Hepatic stellate cell (primary cell): ENCODE results near the gene FCSK.

Experiments used
- DNase-seq: peaks from one replicate; pipeline ENCODE4 v3.0.0; 2011; ENCODE audit warnings: low spot score

Gene FCSK

DNA sequence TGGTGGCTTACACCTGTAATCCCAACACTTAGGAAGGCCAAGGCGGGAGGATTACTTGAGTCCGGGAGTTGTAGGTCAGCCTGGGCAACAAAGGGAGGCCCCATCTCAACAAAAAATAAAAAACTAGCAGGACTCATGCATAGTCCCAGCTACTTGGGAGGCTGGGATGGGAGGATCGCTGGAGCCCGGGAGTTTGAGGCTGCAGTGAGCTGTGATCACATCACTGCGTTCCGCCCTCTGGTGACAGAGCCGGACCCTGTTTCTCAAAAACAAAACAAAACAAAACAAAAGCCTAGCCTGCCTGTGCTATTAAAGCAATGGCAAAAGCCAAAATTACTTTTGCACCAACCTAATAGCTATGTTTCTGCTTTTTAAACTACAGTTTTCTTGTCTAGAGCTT, 1.5 kb downstream of the FCSK start:
- DNase-seq = no peak

DNA sequence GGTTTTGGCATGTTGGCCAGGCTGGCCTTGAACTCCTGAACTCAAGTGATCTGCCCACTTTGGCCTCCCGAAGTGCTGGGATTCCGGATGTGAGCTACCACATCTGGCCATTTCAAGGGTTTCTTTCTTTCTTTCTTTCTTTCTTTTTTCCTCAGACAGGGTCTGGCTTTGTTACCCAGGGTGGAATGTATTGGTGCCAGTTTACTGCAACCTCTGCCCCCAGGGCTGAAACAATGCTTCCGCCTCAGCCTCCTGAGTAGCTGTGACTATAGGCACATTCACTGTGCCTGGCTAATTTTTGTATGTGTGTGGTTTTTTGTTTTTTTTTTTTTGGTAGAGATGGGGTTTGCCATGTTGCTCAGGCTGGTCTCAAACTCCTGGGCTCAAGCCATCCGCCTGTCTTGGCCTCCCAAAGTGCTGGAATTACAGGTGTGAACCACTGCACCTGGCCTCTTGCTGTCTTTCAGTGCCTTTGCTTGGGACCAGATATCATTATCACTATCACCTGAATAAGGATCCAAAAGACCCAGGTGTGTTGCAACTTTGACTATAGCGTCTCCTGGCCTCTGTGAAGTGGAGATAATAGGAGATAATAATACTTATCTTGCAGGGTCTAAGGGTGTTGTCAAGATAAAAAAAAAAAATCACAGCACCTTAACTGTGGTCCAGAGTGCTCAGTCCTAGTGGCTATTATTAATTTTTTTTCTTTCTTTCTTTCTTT, 3.2 kb downstream of the FCSK start:
- DNase-seq = no peak

DNA sequence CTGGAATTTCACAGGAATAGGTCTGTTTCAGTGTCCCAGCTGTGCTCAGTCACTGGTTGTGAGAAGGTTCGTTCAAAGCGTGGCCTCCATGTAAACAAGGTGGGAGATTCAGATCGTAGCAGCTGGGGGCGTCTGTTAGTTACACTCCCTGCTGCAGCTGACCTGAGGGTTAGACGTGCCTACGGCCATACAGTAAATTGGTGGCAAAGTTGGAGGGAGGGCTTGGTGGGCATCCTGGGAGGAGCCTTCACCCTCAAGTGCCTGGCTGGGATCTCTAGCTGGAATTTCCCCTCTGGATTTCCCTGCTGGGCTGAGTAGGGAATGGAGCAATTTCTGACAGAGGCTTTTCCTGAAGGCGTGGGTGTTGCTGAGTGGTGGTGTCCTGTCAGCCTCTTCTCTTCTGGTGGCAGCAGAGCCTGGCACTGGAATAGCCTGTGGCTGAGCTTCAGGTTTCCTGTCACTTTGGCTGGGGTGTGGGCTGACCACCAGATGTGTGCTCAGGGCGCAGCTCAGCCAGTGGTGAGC, 6.4 kb downstream of the FCSK start:
- no peak for DNase-seq

DNA sequence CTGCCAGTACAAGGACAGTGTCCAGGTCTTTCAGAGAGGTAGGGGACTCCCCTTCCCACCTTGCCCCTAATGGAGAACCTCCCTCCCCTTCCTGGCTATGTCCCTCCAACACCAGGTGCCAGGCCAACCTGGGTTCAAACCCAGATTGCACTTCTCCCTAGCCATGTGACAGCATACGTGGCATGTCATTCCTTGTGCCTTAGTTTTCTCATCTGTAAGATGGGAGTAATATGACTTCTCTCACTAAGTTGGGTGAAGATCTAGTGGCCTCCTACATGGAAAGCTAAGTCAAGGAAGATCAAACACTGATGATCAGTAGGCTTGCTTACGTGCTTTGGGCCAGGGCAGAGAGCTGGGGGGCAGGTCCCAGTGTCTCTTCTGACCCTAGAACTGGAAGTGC, 8.8 kb downstream of the FCSK start:
- no peak for DNase-seq

DNA sequence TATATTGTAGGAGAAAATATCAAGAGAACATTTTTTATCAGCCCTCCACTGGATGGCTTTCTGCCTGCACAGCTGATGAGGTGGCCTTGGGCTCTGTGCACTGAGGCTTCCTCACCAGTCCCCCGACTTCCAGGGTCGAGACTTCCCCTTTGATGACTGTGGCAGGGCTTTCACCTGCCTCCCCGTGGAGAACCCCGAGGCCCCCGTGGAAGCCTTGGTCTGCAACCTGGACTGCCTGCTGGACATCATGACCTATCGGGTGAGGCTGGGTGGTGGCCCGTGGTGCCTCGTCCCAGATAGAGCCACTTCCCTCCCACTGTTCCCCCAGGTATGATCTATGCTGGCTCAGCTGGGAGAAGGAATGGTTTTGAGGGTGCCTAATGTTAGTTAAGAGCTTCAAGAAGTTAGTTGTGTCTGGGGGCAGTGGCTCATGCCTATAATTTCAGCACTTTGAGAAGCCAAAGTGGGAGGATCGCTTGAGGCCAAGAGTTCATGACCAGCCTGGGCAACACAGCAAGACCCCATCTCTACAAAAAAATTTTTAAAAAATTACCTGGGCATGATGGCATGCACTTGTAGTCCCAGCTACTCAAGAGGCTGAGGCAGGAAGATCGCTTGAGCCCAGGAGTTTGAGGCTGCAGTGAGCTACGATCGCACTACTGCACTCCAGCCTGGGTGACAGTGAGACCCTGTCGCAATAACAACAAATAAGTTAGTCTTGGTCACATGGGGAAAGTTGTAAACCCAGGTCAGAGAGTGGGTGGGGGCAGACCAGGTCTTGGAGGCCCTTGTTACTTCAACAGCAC, 11.8 kb downstream of the FCSK start:
- DNase-seq = no peak

DNA sequence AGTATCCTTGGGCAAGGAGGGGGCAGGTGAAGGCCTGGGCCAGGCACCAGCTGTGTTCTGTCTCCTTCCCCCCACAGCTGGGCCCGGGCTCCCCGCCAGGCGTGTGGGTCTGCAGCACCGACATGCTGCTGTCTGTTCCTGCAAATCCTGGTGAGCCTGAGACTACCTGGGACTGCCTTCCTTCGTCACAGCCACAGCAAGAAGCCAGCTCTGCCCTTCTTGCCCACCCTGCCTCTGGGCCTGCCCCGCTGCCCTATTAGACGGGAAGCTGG, 12.3 kb downstream of the FCSK start:
- DNase-seq = no peak

DNA sequence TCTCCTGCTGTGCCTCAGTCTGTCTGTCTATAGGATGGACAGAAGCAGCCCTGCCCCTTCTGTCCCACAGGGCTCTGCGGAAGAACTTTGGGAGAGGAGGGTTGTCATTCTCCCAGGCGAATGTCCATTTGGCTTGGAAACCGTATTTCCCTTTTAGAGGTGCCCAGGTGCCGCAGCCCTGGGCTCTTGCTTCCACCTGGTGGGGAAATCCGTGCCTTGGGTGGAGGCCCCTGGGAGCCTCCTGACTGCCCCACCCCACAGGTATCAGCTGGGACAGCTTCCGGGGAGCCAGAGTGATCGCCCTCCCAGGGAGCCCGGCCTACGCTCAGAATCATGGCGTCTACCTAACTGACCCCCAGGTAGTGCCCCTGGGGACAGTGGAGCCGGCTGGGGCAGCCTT, 12.7 kb downstream of the FCSK start:
- DNase-seq = no peak

DNA sequence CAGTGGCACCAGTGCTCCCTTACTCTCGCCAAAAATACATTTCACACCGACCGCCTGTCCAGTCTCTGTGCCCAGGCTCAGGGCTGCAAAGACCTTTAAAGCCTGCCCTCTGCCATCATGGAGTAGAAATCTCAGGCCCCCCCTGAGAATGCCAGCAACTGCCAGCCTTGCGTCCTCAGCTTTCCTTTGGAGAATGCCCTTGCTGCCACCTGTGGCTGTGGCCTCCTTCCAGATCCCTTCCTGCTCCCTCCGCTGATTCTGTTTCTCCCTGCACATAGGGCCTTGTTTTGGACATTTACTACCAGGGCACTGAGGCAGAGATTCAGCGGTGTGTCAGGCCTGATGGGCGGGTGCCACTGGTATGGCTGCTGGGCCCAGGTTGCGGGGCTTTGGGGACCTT, 13.2 kb downstream of the FCSK start:
- peak; percentile 2 for DNase-seq

DNA sequence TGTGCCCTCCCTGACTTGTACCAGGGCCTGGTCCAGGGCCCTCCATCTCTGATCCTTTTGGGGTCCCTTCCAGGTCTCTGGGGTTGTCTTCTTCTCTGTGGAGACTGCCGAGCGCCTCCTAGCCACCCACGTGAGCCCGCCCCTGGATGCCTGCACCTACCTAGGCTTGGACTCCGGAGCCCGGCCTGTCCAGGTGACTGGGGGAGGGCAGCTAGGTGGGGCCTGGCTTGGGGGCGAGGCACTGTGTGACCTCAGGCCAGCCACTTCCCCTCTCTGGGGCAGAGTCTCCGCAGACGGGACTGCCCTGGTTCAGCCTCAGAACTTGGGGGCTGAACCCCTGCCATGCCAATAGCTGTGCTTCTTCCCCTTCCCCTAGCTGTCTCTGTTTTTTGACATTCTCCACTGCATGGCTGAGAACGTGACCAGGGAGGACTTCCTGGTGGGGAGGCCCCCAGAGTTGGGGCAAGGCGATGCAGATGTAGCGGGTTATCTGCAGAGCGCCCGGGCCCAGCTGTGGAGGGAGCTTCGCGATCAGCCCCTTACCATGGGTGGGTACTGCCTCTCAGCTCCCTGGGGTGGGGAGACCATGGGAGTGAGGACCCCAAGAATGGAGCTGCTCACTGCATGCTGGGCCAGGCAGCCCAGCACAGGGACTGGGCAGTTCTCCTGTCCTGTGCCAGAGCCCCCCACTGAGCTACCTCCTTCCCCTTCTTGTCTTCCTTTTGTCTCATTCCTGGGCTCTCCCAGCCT, 14.6 kb downstream of the FCSK start:
- DNase-seq = peak; percentile 2

DNA sequence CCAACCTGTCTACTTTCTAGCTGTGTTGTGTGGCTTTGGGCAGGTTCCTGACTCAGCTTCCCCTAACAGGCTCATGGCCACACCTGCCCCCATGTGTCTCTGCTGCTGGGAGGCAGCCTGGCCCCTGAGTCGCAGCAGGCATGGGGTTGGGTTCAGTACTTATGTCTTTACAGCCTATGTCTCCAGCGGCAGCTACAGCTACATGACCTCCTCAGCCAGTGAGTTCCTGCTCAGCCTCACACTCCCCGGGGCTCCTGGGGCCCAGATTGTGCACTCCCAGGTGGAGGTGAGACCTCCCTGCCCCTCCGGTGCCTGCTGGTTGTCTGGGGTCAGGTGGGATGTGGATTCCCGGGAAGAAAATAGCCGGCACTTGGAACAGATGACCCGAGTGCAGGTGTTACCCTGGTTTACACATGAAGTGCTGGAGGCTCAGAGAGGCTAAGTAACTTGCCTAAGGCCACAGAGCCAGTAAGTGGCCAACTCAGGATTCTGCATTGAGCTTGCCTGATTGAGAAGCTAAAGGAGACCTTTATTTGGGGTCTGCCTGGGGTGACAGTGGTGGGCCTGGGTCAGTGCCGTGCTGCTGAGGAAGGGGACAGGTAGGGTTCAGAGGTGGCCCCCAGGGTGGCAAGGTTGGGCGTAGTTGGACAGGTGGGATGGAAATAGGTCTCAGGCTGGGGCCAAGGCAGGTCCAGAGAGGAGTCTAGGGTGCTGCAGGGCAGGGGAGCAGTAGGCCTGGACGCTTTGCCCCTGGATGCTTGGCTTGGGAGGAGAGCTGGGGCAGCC, 15.9 kb downstream of the FCSK start:
- DNase-seq = no peak

DNA sequence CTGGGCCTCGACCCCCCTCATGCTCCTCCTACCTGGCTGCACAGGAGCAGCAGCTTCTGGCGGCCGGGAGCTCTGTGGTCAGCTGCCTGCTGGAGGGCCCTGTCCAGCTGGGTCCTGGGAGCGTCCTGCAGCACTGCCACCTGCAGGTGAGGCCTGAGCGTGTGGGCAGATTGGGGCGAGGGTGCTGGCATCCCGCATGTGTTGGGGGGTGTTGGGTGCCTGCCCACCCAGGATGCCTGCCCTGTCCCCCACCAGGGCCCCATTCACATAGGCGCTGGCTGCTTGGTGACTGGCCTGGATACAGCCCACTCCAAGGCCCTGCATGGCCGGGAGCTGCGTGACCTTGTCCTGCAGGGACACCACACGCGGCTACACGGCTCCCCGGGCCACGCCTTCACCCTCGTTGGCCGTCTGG, 16.5 kb downstream of the FCSK start:
- DNase-seq = peak; percentile 70

DNA sequence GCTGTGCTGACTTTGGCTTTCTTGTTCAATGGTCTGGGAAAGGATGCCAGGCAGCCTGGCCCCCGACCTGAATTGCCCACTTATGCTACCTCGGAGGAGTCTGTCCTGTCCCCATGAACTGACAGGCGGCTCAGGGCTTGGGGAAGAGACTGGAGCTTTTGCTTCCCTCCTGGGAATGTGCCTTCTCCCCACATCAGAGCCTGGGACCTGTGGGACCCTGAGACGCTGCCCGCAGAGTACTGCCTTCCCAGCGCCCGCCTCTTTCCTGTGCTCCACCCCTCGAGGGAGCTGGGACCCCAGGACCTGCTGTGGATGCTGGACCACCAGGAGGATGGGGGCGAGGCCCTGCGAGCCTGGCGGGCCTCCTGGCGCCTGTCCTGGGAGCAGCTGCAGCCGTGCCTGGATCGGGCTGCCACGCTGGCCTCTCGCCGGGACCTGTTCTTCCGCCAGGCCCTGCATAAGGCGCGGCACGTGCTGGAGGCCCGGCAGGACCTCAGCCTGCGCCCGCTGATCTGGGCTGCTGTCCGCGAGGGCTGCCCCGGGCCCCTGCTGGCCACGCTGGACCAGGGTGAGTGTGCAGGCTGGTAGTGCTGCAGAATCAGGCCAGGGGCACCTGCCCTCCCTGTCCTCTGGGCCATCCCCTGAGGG, 18.5 kb downstream of the FCSK start:
- no peak for DNase-seq

DNA sequence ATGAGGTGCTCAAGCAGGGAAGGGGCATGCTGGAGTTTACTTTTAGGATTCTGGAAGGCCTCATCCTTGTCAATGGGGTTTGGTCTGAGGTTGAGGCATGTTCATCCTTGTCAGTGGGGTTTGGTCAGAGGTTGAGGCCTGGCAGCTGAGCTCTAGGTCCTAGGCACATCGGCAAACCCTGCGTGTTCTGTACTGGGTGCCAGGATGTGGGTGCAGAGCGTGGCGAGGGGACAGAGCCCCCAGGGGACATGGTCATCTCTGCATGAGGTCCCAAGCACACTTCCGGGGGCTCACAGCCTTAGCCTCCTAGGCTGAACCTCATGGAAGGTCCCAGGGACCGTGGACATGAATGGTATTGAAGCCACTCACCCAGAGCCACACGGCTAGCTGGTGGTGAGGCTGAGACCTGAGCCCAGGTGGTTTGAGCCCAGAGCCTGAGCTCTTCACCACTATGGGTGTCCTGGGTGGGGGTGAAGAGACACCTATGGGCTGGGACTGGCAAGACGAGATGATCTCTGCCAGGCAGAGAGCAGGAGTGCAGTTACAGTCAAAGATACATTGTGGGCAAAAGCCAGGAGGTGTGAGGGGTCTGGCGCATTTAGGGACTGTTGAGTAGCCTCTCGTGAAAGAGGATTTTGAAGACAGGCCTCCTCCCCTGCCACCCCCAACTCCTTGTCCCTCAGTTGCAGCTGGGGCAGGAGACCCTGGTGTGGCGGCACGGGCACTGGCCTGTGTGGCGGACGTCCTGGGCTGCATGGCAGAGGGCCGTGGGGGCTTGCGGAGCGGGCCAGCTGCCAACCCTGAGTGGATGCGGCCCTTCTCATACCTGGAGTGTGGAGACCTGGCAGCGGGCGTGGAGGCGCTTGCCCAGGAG, 19.3 kb downstream of the FCSK start:
- no peak for DNase-seq

DNA sequence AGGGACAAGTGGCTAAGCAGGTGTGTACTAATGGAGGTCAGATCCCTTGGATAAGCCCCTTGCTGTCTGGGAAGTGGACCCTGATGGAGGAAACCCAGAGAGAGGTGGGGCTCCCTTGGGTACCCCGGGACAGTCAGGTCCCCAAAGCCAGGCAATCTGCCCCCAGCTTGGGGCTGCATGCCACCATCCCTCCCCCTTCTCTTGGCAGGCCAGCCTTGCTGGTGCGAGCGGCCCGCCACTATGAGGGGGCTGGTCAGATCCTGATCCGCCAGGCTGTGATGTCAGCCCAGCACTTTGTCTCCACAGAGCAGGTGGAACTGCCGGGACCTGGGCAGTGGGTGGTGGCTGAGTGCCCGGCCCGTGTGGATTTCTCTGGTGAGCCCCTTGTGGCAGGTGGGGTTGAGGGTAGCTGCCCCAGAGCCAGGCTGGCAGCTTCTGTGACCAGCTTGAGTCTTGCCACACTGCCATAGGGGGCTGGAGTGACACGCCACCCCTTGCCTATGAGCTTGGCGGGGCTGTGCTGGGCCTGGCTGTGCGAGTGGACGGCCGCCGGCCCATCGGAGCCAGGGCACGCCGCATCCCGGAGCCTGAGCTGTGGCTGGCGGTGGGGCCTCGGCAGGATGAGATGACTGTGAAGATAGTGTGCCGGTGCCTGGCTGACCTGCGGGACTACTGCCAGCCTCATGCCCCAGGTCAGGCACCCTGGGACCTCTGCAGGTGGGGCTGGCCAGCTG, 20.1 kb downstream of the FCSK start:
- DNase-seq = no peak

DNA sequence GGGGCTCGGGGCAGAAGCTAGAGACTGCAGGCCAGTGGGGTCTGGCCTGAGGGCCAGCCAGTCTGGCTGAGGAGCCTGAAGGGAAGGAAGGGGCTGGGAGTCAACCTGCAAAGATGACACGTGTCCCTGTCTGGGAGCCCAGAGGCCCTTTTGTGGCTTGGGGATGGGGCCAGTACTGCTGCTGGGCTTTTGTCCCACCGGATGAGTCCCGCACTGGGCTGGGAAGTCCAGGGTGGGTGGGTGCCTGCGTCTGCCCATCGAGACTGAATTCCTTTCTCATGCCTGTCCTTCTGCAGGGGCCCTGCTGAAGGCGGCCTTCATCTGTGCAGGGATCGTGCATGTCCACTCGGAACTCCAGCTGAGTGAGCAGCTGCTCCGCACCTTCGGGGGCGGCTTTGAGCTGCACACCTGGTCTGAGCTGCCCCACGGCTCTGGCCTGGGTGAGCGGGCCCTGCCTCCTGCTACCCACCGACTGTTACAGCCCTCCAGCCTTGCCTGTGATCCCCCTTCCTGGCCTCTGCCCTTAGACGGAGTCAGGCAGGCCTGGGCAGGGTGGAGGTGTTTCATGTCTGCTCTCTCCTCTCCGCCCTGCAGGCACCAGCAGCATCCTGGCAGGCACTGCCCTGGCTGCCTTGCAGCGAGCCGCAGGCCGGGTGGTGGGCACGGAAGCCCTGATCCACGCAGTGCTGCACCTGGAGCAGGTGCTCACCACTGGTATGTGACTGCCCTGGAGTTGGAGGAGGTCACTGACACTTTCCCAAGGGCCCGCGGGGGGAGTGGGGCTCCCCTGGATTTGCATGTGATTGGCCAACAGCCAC, 20.9 kb downstream of the FCSK start:
- DNase-seq = no peak

DNA sequence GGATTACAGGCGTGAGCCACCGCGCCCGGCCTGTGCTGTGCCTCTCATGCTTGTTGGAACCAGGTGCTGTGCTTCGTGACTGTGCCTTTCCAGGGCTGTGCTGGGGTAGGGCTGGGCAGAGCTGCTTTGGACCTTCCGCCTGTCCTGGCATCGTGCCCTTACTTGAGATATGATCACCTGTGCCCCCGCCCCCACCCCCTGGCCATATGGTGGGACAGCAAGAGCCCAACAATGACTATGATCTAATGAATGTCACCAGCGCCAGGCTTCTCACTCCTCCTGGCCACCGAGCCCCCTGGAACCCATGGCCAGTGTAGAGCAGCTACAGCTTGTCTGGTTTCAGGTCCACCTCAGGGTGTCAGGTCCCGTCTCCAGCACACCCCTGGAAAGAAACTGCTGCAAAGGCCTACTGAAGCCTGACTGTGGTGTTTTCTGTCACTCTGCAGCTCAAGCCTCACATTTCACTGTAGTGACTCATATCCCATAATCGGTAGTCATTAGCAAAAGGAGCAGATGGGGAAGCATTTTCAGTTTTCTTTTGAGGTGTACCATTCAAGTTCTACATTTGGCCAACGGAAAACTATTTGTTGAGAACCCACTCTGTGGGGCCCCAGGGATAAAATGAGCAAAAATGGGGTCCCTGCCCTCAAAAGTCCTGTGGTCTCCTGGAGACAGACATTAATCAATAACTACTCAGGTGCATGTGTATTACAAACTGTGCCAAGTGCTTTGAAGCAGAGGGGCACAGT, 22.1 kb downstream of the FCSK start:
- DNase-seq = peak; percentile 97

DNA sequence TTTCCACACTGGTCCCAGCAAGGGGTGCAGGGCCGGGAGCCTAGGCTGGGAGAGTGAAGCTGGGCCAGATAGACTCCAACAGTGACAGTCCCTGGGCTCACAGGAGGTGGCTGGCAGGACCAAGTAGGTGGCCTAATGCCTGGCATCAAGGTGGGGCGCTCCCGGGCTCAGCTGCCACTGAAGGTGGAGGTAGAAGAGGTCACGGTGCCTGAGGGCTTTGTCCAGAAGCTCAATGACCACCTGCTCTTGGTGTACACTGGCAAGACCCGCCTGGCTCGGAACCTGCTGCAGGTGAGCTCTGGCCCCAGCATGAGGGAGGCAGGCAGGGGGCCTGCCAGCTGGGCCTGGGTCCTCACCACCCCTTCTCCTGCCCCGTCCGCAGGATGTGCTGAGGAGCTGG, 23.8 kb downstream of the FCSK start:
- DNase-seq = no peak

DNA sequence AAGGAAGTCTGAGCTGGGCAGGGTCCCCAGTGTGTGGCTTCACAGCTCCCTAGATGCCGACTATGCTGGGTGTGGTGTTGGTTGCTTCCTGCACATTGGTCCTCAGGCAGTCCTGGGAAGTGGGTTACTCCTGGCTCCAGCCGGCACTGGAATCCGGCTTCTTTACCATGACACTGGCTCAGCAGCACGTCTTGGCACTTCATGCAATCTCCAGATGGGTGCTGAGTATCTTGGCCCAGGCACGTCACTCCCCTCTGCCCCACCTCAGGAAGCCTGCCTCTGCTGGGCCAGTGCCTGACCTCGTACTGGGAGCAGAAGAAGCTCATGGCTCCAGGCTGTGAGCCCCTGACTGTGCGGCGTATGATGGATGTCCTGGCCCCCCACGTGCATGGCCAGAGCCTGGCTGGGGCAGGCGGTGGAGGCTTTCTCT, 24.5 kb downstream of the FCSK start:
- no peak for DNase-seq
